Inferior parietal cortex (tissue), 1 donor: ENCODE measurements around the gene KLF8.
"Not testable (repeated sequence)": the region's sequence is repeated elsewhere in the genome, so short reads cannot be mapped to it uniquely, and the experiment has no call there.

Experiments
- DNase-seq: peaks from one replicate; pipeline ENCODE4 v3.0.0-alpha.2; 2016; ENCODE audit errors: extremely low spot score

The KLF8 gene

GRCh38 chrX:56232221-56233082 lies at the start of gene KLF8:
Gene KLF8 (plus strand): TSS chrX:56232356. CDS start chrX:56233335, 979 bp downstream.
- DNase-seq, result peak; percentile 1

GRCh38 chrX:56206945-56207344 lies 25.2 kb upstream of the KLF8 start:
- DNase-seq, result not testable (repeated sequence)

GRCh38 chrX:56211701-56212100 lies 20.5 kb upstream of the KLF8 start:
- no peak for DNase-seq

- no peak for DNase-seq
Observed at GRCh38 chrX:56216332-56216731, 15.8 kb upstream of the KLF8 start.

GRCh38 chrX:56219700-56220099 lies 12.5 kb upstream of the KLF8 start:
- no peak for DNase-seq

GRCh38 chrX:56221101-56221500 lies 11.1 kb upstream of the KLF8 start:
- DNase-seq, result no peak

- DNase-seq, result no peak
Observed at GRCh38 chrX:56222473-56223000, 9.6 kb upstream of the KLF8 start.

- no peak for DNase-seq
Observed at GRCh38 chrX:56226980-56227379, 5.2 kb upstream of the KLF8 start.

- DNase-seq, result no peak
Observed at GRCh38 chrX:56228914-56229313, 3.2 kb upstream of the KLF8 start.

GRCh38 chrX:56231537-56232090 lies 542 bp upstream of the KLF8 start:
- DNase-seq, result peak; percentile 5

- DNase-seq, result no peak
Observed at GRCh38 chrX:56233100-56233499, 944 bp downstream of the KLF8 start.

GRCh38 chrX:56233682-56234081 lies 1.5 kb downstream of the KLF8 start:
- peak; percentile 5 for DNase-seq

GRCh38 chrX:56248492-56248891 lies 16.3 kb downstream of the KLF8 start:
- DNase-seq, result peak; percentile 64

- DNase-seq, result no peak
Observed at GRCh38 chrX:56253832-56254703, 21.9 kb downstream of the KLF8 start.

GRCh38 chrX:56268888-56269287 lies 36.7 kb downstream of the KLF8 start:
- no peak for DNase-seq

- no peak for DNase-seq
Observed at GRCh38 chrX:56278692-56279091, 46.5 kb downstream of the KLF8 start.

GRCh38 chrX:56279863-56280262 lies 47.7 kb downstream of the KLF8 start:
- no peak for DNase-seq

GRCh38 chrX:56281789-56282188 lies 49.6 kb downstream of the KLF8 start:
- peak; percentile 32 for DNase-seq

- DNase-seq, result no peak
Observed at GRCh38 chrX:56284269-56284668, 52.1 kb downstream of the KLF8 start.

- no peak for DNase-seq
Observed at GRCh38 chrX:56288608-56289007, 56.5 kb downstream of the KLF8 start.

GRCh38 chrX:56289449-56289848 lies 57.3 kb downstream of the KLF8 start:
- no peak for DNase-seq

GRCh38 chrX:56308726-56309125 lies 76.6 kb downstream of the KLF8 start:
- DNase-seq, result no peak
